GM12892 (cell line): ENCODE results near the gene INS.

Experiments
- POLR2A ChIP-seq: IDR thresholded peaks from 2 replicates; pipeline ENCODE4 v1.6.1; 2011; ENCODE audit warnings: low read depth, low read length, control low read depth
- POLR2AphosphoS5 ChIP-seq: IDR thresholded peaks from 2 replicates; pipeline ENCODE4 v1.6.1; 2011; ENCODE audit warnings: low read depth, low read length, control low read depth
- TAF1 ChIP-seq: IDR thresholded peaks from 2 replicates; pipeline ENCODE4 v1.6.1; 2011; ENCODE audit warnings: low read depth, mild to moderate bottlenecking, control low read depth, low read length, borderline replicate concordance

GRCh38 chr11:2154889-2155288 lies 6.1 kb downstream of the INS start:
- TF ChIP-seq POLR2AphosphoS5 = no peak
- no peak for TF ChIP-seq POLR2A
- TF ChIP-seq TAF1 = no peak
